ENCODE data around the gene RUSF1.

Gene RUSF1

GRCh38 chr16:31464348-31464769 lies 43.8 kb downstream of the RUSF1 start:
- no peak for DNase-seq (ENCODE audit: extremely low read depth, low read depth)
- TF ChIP-seq CTCF (IDR thresholded peaks at IDR 0.05; ENCODE audit: low read depth, low read length): no peak

DNA sequence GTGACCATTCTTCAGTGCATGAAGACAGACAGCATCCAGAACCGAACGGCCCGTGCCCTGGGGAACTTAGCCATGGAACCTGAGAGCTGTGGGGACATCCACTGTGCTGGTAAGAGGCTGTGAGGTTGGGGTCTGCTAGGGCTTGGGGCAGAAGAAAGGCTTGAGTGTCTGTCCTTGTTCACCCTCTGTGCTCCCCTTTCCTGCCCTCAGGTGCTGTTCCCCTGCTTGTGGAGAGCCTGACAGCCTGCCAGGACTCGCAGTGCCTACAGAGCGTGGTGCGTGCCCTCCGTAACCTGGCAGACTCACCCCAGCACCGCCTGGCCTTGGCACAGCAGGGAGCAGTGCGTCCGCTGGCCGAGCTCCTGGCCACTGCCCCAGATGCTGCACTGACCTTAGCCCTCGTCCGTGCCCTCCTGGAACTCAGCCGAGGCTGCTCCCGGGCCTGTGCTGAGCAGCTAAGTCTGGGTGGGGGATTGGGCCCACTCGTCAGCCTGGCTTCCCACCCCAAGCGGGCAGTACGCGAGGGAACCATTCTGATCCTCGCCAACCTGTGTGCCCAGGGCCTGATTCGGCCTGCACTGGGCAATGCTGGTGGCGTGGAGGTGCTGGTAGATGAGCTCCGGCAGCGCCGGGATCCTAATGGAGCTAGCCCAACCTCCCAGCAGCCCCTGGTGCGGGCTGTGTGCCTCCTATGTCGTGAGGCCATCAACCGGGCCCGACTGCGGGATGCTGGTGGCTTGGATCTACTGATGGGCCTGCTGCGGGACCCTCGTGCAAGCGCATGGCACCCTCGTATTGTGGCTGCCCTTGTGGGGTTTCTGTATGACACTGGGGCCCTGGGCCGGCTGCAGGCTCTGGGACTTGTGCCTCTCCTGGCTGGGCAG lies 46.0 kb downstream of the RUSF1 start:
- DNase-seq (ENCODE audit: extremely low read depth, low read depth): no peak
- no peak for TF ChIP-seq CTCF (IDR thresholded peaks at IDR 0.05; ENCODE audit: low read depth, low read length)

DNA sequence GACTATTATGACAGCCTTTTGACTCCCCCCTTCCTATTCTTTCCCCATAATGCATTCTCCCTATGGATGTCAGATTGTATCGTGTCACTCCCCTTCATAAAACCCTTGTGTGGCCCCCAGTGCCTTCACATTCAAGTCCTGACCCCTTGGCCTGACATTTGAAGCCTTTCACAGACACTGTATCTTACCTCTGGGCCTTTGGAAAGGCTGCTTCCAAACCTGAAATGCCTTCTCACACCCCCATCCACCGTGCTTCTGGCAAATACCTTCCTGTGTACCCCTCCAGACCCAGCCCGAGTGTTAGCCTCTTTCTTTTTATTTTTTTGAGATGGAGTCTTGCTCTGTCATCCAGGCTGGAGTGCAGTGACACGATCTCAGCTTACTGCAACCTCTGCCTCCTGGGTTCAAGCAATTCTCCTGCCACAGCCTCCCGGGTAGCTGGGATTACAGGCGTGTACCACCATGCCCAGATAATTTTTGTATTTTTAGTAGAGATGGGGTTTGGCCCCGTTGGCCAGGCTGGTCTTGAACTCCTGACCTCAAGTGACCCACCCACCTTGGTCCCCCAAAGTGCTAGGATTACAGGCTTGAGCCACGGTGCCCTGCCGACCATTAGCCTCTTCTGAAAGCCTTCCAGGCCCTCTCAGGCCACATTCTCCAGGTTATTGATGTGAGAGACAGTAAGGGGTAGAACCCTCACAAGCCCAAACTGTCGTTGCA lies 46.8 kb downstream of the RUSF1 start:
- TF ChIP-seq CTCF (IDR thresholded peaks at IDR 0.05; ENCODE audit: low read depth, low read length): no peak
- no peak for DNase-seq (ENCODE audit: extremely low read depth, low read depth)

DNA sequence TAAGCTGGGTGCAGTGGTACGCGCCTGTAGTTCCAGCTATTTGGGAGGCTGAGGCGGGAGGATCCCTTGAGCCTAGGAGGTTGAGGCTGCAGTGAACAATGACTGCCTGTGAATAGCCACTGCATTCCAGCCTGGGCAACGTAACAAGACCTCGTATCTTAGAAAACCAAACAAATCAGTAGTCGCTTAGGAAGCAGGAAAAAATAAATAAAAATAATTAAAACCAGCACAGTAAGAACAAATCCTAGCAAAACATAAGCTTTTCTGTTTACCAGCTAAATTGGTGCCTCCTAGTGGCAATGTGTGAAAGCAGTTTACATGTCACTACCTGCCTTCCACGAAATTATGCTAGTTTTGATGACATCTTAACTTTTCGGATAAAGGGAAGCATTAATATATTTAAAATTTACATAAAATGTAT lies 47.6 kb downstream of the RUSF1 start:
- peak; percentile 83 for TF ChIP-seq CTCF (IDR thresholded peaks at IDR 0.05; ENCODE audit: low read depth, low read length)
- DNase-seq (ENCODE audit: extremely low read depth, low read depth): peak; percentile 80

DNA sequence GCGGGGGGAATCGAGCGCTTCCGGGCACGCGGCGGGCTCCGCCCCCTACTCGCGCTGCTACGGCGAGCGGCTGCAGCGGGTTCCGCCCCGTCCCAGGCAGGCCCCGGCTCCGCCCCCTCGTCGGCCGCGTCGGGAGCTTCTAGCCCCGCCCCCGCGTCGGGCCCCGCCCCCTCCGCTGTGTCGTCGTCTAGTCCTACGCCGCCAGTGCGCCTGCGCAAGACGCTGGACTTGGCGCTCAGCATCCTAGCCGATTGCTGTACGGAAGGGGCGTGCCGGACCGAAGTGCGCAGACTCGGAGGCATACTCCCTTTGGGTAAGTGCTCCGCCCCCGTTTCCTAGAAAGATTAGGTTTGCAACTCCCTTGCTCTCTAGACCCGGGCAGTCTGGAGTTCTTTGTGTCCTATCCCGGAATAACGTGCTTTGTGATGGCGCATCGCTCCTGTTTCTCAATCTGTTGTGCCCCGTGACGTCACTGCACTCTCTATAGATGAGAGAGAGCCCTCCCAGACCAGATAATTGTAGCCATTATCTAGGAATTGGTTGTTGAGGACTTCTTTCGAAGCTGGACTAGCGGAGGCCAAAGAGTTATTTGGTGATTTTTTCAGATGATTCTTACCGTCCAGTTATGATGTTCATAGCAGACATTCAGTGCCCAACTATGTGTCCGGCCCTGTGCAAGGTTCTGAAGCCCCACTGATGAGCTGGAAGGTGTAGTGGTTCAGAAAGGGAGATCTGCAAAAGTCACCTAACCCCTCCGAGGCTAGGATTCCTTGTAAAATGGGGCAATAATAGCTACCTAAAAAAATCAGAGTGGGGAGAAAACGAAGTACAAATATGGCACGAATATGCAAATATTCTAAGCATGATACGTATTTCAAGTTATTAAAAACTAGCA lies 48.3 kb downstream of the RUSF1 start:
- DNase-seq (ENCODE audit: extremely low read depth, low read depth): peak; percentile 99
- no peak for TF ChIP-seq CTCF (IDR thresholded peaks at IDR 0.05; ENCODE audit: low read depth, low read length)

GRCh38 chr16:31458844-31459686 lies 49.1 kb downstream of the RUSF1 start, which contains the start of gene ARMC5:
Gene ARMC5, plus strand, starts transcription at chr16:31459501. Its CDS starts 24 bp downstream, at chr16:31459525.
- peak; percentile 97 for DNase-seq (ENCODE audit: extremely low read depth, low read depth)
- peak; percentile 63 for TF ChIP-seq CTCF (IDR thresholded peaks at IDR 0.05; ENCODE audit: low read depth, low read length)

Data from AG09319 (cell line).